Panc1 (cell line): Measurements from ENCODE around the gene KRT34. TPM values are rescaled to one million over a fixed set of nuclear protein-coding genes. Genes with fewer than 3 reads are reported as not detected.

ENCODE experiments used
- ATAC-seq: fragments of 200-7000 bp; cut with Tn5 transposase; 2 replicates; pipeline ENCODE4 v1.9.1; 2020; ENCODE audit warnings: mild to moderate bottlenecking, moderate library complexity
- BruUV-seq: library from RNA; stranded (reverse); fragments of 400-500 nt; replicated peaks from 2 replicates; lab custom pipeline; 2021; lab: Mats Ljungman, UMichigan
- CTCF ChIA-PET: fragments of 300-600 bp; sonication (Branson Sonifier 250); formaldehyde crosslinking; loops from one replicate; lab custom pipeline; 2022; ENCODE audit warnings: antibody characterized with exemption; lab: Charles Lee
- POLR2A ChIA-PET: fragments of 300-600 bp; sonication (Branson Sonifier 250); formaldehyde crosslinking; loops from one replicate; lab custom pipeline; 2022; ENCODE audit warnings: antibody characterized with exemption; lab: Charles Lee
- DNase-seq: peaks from one replicate; pipeline ENCODE4 v3.0.0-alpha.2; 2010; ENCODE audit warnings: low read depth, low spot score
- H3K27ac ChIP-seq: 2 replicates; pipeline ENCODE4 v1.5.1; 2011; ENCODE audit warnings: mild to moderate bottlenecking, low read length, inconsistent platforms
- H3K27me3 ChIP-seq: fragments of 200-500 bp; sonication (Bioruptor generic); 2 replicates; pipeline ENCODE4 v1.6.0; 2014; ENCODE audit warnings: low read length, inconsistent platforms; ENCODE audit not compliant: control insufficient read depth, insufficient read depth
- H3K36me3 ChIP-seq: fragments of 200-500 bp; sonication (Bioruptor generic); 2 replicates; pipeline ENCODE4 v1.5.1; 2014; ENCODE audit warnings: inconsistent platforms, mild to moderate bottlenecking, low read length, moderate library complexity; ENCODE audit not compliant: control insufficient read depth, insufficient read depth
- H3K4me1 ChIP-seq: 2 replicates; pipeline ENCODE4 v1.5.1; 2011; ENCODE audit warnings: inconsistent platforms, mild to moderate bottlenecking, low read length, moderate library complexity; ENCODE audit not compliant: control insufficient read depth, insufficient read depth
- H3K4me3 ChIP-seq, 2 experiments: 2 replicates each; pipeline ENCODE4 v1.5.1; 2011 to 2012; ENCODE audit warnings: low read depth in 2 of 2, low read length in 2 of 2, mild to moderate bottlenecking in 2 of 2, inconsistent platforms in 1 of 2, moderate library complexity in 1 of 2
- H3K9me3 ChIP-seq: fragments of 200-500 bp; sonication (Bioruptor generic); 2 replicates; pipeline ENCODE4 v1.5.1; 2014; ENCODE audit warnings: low read depth, mild to moderate bottlenecking, inconsistent platforms, low read length, moderate library complexity; ENCODE audit not compliant: control insufficient read depth, insufficient read depth
- CTCF ChIP-seq: fragments of 450-650 bp; IDR thresholded peaks from 2 replicates; pipeline ENCODE4 v1.5.1; 2017; ENCODE audit warnings: mild to moderate bottlenecking
- POLR2AphosphoS5 ChIP-seq: IDR thresholded peaks from 2 replicates; pipeline ENCODE4 v1.6.1; 2012; ENCODE audit warnings: mild to moderate bottlenecking, low read depth, low read length, moderate library complexity
- REST ChIP-seq, 2 experiments: IDR thresholded peaks; 2 replicates each; pipeline ENCODE4 v1.6.1; 2011 to 2012; ENCODE audit warnings: low read depth in 2 of 2, control low read depth in 1 of 2, low read length in 1 of 2, mild to moderate bottlenecking in 1 of 2, moderate library complexity in 1 of 2; ENCODE audit not compliant: insufficient read depth in 1 of 2
- SIN3A ChIP-seq: IDR thresholded peaks from 2 replicates; pipeline ENCODE4 v1.6.1; 2012; ENCODE audit warnings: low read depth, mild to moderate bottlenecking, low read length, moderate library complexity, borderline replicate concordance; ENCODE audit not compliant: insufficient read depth
- TCF7L2 ChIP-seq: IDR thresholded peaks from 2 replicates; pipeline ENCODE4 v1.6.1; 2011; ENCODE audit warnings: mild to moderate bottlenecking, low read depth, low read length, inconsistent platforms
- in situ Hi-C: cut with HindIII; loops from 2 replicates; pipeline ENCODE4 v1.10.0; 2016; ENCODE audit warnings: low sequenced_read_pairs, low pct_unique_long_range_greater_than_20kb
- intact Hi-C: fragments of 100-400 bp; cut with micrococcal nuclease; formaldehyde crosslinking; loops from one replicate; pipeline ENCODE4 v1.10.0; 2022; ENCODE audit not compliant: unreplicated experiment
- total RNA-seq: library from RNA; stranded (reverse); gene quantifications from one replicate; pipeline ENCODE4 v1.2.1, GENCODE V29; 2021; ENCODE audit not compliant: unreplicated experiment

Gene KRT34
- total RNA-seq, 1 experiment from 2014 or later, result not detected

GRCh38 chr17:41333098-41333497 is 49.0 kb downstream of the KRT34 start:
- Histone ChIP-seq H3K9me3 (no peaks in the 10 kb centered on the region), H3K36me3 (no peaks in the 10 kb centered on the region), H3K4me1 (no peaks in the 10 kb centered on the region), H3K27ac (no peak overlapping the region), H3K27me3 (no peaks in the 10 kb centered on the region), H3K4me3 (no peak overlapping the region)
- ChIA-PET POLR2A (no interaction called here), CTCF (no interaction called here)
- in situ Hi-C loops (no loop called here), intact Hi-C loops (no loop called here)
- no TSS peak for BruUV-seq
- no peak for TF ChIP-seq REST (IDR thresholded peaks at IDR 0.05; ENCODE audit: insufficient read depth in 1 of 2, low read depth in 2 of 2, low read length in 1 of 2)
- TF ChIP-seq CTCF, result no peak
- no peak for TF ChIP-seq SIN3A
- no peak for TF ChIP-seq POLR2AphosphoS5
- no peak for TF ChIP-seq TCF7L2
- ATAC-seq (no peak), DNase-seq (no peak)

GRCh38 chr17:41332239-41332638 is 49.9 kb downstream of the KRT34 start:
- Histone ChIP-seq H3K27me3 (no peaks in the 10 kb centered on the region), H3K4me3 (no peak overlapping the region), H3K9me3 (no peaks in the 10 kb centered on the region), H3K36me3 (no peaks in the 10 kb centered on the region), H3K4me1 (no peaks in the 10 kb centered on the region), H3K27ac (no peak overlapping the region)
- ChIA-PET POLR2A (interaction anchor here (0.6 kb wide), 1 partner anchor 1044 kb away, joined by 4 read pairs; no protein-coding TSS in a partner anchor), CTCF (interaction anchor here (0.6 to 1.1 kb wide), 2 partner anchors 216 to 483 kb away, joined by 3 read pairs; no protein-coding TSS in a partner anchor)
- BruUV-seq, result no TSS peak
- intact Hi-C loops (no loop called here), in situ Hi-C loops (no loop called here)
- ATAC-seq (no peak), DNase-seq (no peak)
- TF ChIP-seq TCF7L2, result no peak
- TF ChIP-seq CTCF, result no peak
- no peak for TF ChIP-seq SIN3A
- no peak for TF ChIP-seq POLR2AphosphoS5
- TF ChIP-seq REST (IDR thresholded peaks at IDR 0.05; ENCODE audit: insufficient read depth in 1 of 2, low read depth in 2 of 2, low read length in 1 of 2), result no peak
